HEK293 (cell line): Measurements from ENCODE around the gene ANGEL2.

Experiments
- CTCF ChIA-PET: fragments of 350-600 bp; formaldehyde crosslinking; extraction: SDS; loops from one replicate; lab custom pipeline; 2021; ENCODE audit warnings: antibody characterized with exemption; lab: Yijun Ruan, JAX
- POLR2A ChIA-PET: fragments of 300-600 bp; formaldehyde crosslinking; extraction: SDS; loops from one replicate; lab custom pipeline; 2020; ENCODE audit warnings: antibody characterized with exemption, inconsistent platforms; lab: Yijun Ruan, JAX
- H3K27ac ChIP-seq: fragments of 200-500 bp; sonication (Bioruptor generic); 2 replicates; pipeline ENCODE4 v1.5.1; 2014; ENCODE audit warnings: low read depth, low read length, control low read depth, inconsistent platforms; ENCODE audit errors: extremely low read depth
- H3K36me3 ChIP-seq, 2 experiments: fragments of 200-500 bp in 1 of 2; sonication (Bioruptor generic) in 1 of 2; 1 replicate in 1 of 2; 2 replicates in 1 of 2; pipeline ENCODE4 v1.5.1; 2014 to 2017; ENCODE audit warnings: inconsistent platforms in 2 of 2, low read length in 2 of 2; ENCODE audit not compliant: control insufficient read depth in 2 of 2, insufficient read depth in 1 of 2
- H3K4me1 ChIP-seq: fragments of 200-500 bp; sonication (Bioruptor generic); 2 replicates; pipeline ENCODE4 v1.5.1; 2014; ENCODE audit warnings: mild to moderate bottlenecking, low read length, inconsistent platforms; ENCODE audit not compliant: control insufficient read depth, insufficient read depth
- H3K4me3 ChIP-seq: 2 replicates; pipeline ENCODE4 v1.5.1; 2011; ENCODE audit warnings: low read depth, mild to moderate bottlenecking, control low read depth, low read length, moderate library complexity
- H3K9me3 ChIP-seq: fragments of 200-500 bp; sonication (Bioruptor generic); 2 replicates; pipeline ENCODE4 v1.5.1; 2014; ENCODE audit warnings: low read depth, low read length, inconsistent platforms; ENCODE audit not compliant: control insufficient read depth, insufficient read depth
- KLF9 ChIP-seq: fragments of 450-650 bp; formaldehyde crosslinking; IDR thresholded peaks from 2 replicates; pipeline ENCODE4 v1.5.1; 2016; ENCODE audit warnings: missing biosample characterization, missing genetic modification characterization, low read depth
- ZNF302 ChIP-seq: fragments of 450-650 bp; formaldehyde crosslinking; IDR thresholded peaks from 2 replicates; pipeline ENCODE4 v1.5.1; 2016; ENCODE audit warnings: missing biosample characterization, missing genetic modification characterization, low read depth
- ZNF335 ChIP-seq: fragments of 450-650 bp; formaldehyde crosslinking; conservative IDR thresholded peaks from 2 replicates; pipeline ENCODE4 v1.5.1; 2016; ENCODE audit warnings: missing biosample characterization, missing genetic modification characterization
- ZNF433 ChIP-seq: fragments of 450-650 bp; formaldehyde crosslinking; IDR thresholded peaks from 2 replicates; pipeline ENCODE4 v1.5.1; 2016; ENCODE audit warnings: missing biosample characterization, missing genetic modification characterization, low read depth
- ZNF623 ChIP-seq: fragments of 450-650 bp; formaldehyde crosslinking; IDR thresholded peaks from 2 replicates; pipeline ENCODE4 v1.5.1; 2016; ENCODE audit warnings: missing biosample characterization, missing genetic modification characterization
- ZNF76 ChIP-seq: fragments of 450-650 bp; formaldehyde crosslinking; IDR thresholded peaks from 2 replicates; pipeline ENCODE4; 2016; ENCODE audit warnings: low read depth, missing biosample characterization, missing genetic modification characterization, borderline replicate concordance
- ZNF837 ChIP-seq: fragments of 450-650 bp; formaldehyde crosslinking; IDR thresholded peaks from 2 replicates; pipeline ENCODE4 v1.5.1; 2016; ENCODE audit warnings: missing biosample characterization, missing genetic modification characterization
- ZSCAN23 ChIP-seq: fragments of 450-650 bp; formaldehyde crosslinking; IDR thresholded peaks from 2 replicates; pipeline ENCODE4 v1.5.1; 2016; ENCODE audit warnings: missing biosample characterization, missing genetic modification characterization
- ZSCAN30 ChIP-seq: fragments of 450-650 bp; IDR thresholded peaks from 2 replicates; pipeline ENCODE4 v1.5.1; 2018; ENCODE audit warnings: missing biosample characterization, mild to moderate bottlenecking, missing genetic modification characterization, moderate library complexity
- TF ChIP-seq, protein P1 (sequence below): fragments of 450-650 bp; formaldehyde crosslinking; conservative IDR thresholded peaks from 2 replicates; pipeline ENCODE4 v1.5.1; 2016; ENCODE audit warnings: low read depth, missing biosample characterization, missing genetic modification characterization
- TF ChIP-seq, protein P2 (sequence below): fragments of 450-650 bp; formaldehyde crosslinking; IDR thresholded peaks from 2 replicates; pipeline ENCODE4 v1.5.1; 2016; ENCODE audit warnings: missing biosample characterization, missing genetic modification characterization, borderline replicate concordance
- TF ChIP-seq, protein P3 (sequence below): fragments of 450-650 bp; formaldehyde crosslinking; IDR thresholded peaks from 2 replicates; pipeline ENCODE4 v1.5.1; 2016; ENCODE audit warnings: missing biosample characterization, missing genetic modification characterization
- TF ChIP-seq, protein P4 (sequence below): fragments of 450-650 bp; formaldehyde crosslinking; IDR thresholded peaks from 2 replicates; pipeline ENCODE4 v1.5.1; 2016; ENCODE audit warnings: missing biosample characterization, missing genetic modification characterization
- TF ChIP-seq, protein P5 (sequence below): fragments of 450-650 bp; formaldehyde crosslinking; IDR thresholded peaks from 2 replicates; pipeline ENCODE4 v1.5.1; 2016; ENCODE audit warnings: missing biosample characterization, missing genetic modification characterization

The ANGEL2 gene

DNA sequence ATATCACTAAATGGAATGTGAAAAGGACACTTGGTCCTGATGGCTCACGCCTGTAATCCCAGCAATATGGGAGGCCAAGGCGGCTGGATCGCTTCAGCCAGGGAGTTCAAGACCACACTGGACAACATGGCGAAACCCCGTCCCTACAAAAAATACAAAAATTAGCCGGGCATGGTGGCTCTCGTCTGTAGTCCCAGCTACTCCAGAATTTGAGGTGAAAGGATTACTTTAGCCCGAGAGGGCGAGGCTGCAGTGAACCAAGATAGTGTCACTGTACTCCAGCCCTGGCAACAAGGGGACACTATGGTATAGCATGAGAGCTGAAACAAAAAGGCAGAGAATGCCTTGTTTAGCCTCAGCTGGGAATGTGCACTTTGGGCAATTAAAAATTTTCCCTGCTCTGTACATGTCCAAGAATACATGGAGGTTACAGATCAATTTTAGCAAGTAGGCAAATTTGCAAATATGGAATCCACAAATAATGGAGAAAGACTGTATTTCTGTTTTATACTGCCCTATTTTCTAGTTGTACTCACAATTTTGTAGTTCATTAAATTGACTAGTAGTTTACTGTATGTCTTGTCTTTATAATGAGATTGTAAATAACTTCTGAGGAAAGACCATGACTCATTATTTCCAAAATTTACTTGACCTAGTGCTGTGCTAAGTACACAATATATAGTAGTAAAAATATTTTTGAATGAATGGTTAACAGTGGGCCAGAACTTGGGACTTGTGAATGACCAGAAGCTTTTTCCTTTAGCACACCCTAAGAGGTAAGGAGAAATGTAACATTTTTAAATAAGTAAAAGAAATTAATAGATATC lies 2.0 kb upstream of the ANGEL2 start:
- Histone ChIP-seq H3K36me3 (peaks cover 0 to 5% of the 10 kb centered on the region in 2 experiments; a peak in 1 of 3 replicates), H3K9me3 (no peaks in the 10 kb centered on the region), H3K4me1 (no peaks in the 10 kb centered on the region; the same call in 1 of the 2 replicates), H3K4me3 (no peak overlapping the region), H3K27ac (no peak overlapping the region)
- ChIA-PET POLR2A (no interaction called here), CTCF (interaction anchor here (0.6 kb wide), 1 partner anchor 353 kb away, joined by 3 read pairs; no protein-coding TSS in a partner anchor)
- TF ChIP-seq ZSCAN30 (tag by site-specific recombination): no peak
- TF ChIP-seq, protein P1, sequence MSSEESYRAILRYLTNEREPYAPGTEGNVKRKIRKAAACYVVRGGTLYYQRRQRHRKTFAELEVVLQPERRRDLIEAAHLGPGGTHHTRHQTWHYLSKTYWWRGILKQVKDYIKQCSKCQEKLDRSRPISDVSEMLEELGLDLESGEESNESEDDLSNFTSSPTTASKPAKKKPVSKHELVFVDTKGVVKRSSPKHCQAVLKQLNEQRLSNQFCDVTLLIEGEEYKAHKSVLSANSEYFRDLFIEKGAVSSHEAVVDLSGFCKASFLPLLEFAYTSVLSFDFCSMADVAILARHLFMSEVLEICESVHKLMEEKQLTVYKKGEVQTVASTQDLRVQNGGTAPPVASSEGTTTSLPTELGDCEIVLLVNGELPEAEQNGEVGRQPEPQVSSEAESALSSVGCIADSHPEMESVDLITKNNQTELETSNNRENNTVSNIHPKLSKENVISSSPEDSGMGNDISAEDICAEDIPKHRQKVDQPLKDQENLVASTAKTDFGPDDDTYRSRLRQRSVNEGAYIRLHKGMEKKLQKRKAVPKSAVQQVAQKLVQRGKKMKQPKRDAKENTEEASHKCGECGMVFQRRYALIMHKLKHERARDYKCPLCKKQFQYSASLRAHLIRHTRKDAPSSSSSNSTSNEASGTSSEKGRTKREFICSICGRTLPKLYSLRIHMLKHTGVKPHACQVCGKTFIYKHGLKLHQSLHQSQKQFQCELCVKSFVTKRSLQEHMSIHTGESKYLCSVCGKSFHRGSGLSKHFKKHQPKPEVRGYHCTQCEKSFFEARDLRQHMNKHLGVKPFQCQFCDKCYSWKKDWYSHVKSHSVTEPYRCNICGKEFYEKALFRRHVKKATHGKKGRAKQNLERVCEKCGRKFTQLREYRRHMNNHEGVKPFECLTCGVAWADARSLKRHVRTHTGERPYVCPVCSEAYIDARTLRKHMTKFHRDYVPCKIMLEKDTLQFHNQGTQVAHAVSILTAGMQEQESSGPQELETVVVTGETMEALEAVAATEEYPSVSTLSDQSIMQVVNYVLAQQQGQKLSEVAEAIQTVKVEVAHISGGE (tag by site-specific recombination): no peak
- no peak for TF ChIP-seq ZNF302 (tag by site-specific recombination)
- TF ChIP-seq, protein P2, sequence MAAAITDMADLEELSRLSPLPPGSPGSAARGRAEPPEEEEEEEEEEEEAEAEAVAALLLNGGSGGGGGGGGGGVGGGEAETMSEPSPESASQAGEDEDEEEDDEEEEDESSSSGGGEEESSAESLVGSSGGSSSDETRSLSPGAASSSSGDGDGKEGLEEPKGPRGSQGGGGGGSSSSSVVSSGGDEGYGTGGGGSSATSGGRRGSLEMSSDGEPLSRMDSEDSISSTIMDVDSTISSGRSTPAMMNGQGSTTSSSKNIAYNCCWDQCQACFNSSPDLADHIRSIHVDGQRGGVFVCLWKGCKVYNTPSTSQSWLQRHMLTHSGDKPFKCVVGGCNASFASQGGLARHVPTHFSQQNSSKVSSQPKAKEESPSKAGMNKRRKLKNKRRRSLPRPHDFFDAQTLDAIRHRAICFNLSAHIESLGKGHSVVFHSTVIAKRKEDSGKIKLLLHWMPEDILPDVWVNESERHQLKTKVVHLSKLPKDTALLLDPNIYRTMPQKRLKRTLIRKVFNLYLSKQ: no peak
- TF ChIP-seq KLF9: no peak
- TF ChIP-seq ZNF76 (tag by site-specific recombination): no peak
- no peak for TF ChIP-seq ZNF433
- no peak for TF ChIP-seq ZSCAN23 (tag by site-specific recombination)
- no peak for TF ChIP-seq ZNF837 (tag by site-specific recombination)
- TF ChIP-seq, protein P3, sequence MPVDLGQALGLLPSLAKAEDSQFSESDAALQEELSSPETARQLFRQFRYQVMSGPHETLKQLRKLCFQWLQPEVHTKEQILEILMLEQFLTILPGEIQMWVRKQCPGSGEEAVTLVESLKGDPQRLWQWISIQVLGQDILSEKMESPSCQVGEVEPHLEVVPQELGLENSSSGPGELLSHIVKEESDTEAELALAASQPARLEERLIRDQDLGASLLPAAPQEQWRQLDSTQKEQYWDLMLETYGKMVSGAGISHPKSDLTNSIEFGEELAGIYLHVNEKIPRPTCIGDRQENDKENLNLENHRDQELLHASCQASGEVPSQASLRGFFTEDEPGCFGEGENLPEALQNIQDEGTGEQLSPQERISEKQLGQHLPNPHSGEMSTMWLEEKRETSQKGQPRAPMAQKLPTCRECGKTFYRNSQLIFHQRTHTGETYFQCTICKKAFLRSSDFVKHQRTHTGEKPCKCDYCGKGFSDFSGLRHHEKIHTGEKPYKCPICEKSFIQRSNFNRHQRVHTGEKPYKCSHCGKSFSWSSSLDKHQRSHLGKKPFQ (tag by site-specific recombination): no peak

DNA sequence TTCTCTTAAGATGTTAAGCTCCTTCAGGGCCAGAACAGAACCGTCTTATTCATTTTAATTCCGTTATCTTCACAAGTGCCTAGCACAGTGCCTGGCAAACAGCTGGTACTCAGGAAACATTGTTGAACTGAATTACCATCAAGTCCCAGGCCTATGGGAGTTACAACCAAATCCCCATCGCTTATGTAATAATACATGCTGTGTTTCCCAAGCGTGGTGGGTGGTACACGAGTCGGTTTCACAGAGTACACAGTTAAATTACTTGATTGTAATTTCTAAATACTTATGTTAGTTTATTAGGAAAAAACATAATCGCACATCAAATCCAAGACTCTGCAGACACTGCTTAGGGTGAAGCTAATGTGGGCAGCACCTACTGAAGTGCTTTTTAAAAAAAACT lies 1.0 kb downstream of the ANGEL2 start:
- H3K9me3 ChIP-seq: no peaks in the 10 kb centered on the region
- no peak for TF ChIP-seq ZNF623 (tag by site-specific recombination)
- peak; percentile 11; the same call in 1 of the 2 replicates for TF ChIP-seq ZNF335 (tag by site-specific recombination)
- TF ChIP-seq, protein P4, sequence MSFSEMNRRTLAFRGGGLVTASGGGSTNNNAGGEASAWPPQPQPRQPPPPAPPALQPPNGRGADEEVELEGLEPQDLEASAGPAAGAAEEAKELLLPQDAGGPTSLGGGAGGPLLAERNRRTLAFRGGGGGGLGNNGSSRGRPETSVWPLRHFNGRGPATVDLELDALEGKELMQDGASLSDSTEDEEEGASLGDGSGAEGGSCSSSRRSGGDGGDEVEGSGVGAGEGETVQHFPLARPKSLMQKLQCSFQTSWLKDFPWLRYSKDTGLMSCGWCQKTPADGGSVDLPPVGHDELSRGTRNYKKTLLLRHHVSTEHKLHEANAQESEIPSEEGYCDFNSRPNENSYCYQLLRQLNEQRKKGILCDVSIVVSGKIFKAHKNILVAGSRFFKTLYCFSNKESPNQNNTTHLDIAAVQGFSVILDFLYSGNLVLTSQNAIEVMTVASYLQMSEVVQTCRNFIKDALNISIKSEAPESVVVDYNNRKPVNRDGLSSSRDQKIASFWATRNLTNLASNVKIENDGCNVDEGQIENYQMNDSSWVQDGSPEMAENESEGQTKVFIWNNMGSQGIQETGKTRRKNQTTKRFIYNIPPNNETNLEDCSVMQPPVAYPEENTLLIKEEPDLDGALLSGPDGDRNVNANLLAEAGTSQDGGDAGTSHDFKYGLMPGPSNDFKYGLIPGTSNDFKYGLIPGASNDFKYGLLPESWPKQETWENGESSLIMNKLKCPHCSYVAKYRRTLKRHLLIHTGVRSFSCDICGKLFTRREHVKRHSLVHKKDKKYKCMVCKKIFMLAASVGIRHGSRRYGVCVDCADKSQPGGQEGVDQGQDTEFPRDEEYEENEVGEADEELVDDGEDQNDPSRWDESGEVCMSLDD (tag by site-specific recombination): no peak
- TF ChIP-seq, protein P5, sequence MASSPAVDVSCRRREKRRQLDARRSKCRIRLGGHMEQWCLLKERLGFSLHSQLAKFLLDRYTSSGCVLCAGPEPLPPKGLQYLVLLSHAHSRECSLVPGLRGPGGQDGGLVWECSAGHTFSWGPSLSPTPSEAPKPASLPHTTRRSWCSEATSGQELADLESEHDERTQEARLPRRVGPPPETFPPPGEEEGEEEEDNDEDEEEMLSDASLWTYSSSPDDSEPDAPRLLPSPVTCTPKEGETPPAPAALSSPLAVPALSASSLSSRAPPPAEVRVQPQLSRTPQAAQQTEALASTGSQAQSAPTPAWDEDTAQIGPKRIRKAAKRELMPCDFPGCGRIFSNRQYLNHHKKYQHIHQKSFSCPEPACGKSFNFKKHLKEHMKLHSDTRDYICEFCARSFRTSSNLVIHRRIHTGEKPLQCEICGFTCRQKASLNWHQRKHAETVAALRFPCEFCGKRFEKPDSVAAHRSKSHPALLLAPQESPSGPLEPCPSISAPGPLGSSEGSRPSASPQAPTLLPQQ (tag by site-specific recombination): no peak
- ChIA-PET CTCF (interaction anchor here (0.6 to 2.3 kb wide), 4 partner anchors 19 to 559 kb away, joined by 3 to 7 read pairs (median 4); no protein-coding TSS in a partner anchor), POLR2A (no interaction called here)
- H3K4me1 ChIP-seq: no peaks in the 10 kb centered on the region; the same call in 1 of the 2 replicates
- peak overlapping the region; percentile 89 for H3K27ac ChIP-seq
- H3K4me3 ChIP-seq: peak overlapping the region; percentile 96
- H3K36me3 ChIP-seq: peaks cover 0 to 24% of the 10 kb centered on the region in 2 experiments; a peak in 2 of 3 replicates
